Transverse colon (tissue), 4 donors: ENCODE data around the gene LBHD2. TPM values are rescaled to one million over a fixed set of nuclear protein-coding genes. Genes with fewer than 3 reads are reported as not detected.
"Not testable (repeated sequence)": the region's sequence is repeated elsewhere in the genome, so short reads cannot be mapped to it uniquely, and the experiment has no call there.

Experiments
- DNase-seq: peaks from one replicate; pipeline ENCODE4 v3.0.0-alpha.2; 2019
- H3K27ac ChIP-seq, 4 donors: fragments of 200-600 bp; sonication (generic); 2 replicates each; pipeline ENCODE4 v1.5.1; 2016 to 2018; ENCODE audit warnings: inconsistent platforms in 4 of 4
- H3K27me3 ChIP-seq: fragments of 200-600 bp; sonication (generic); 2 replicates; pipeline ENCODE4 v1.5.1; 2017; ENCODE audit warnings: inconsistent platforms
- H3K36me3 ChIP-seq, 4 donors: fragments of 200-600 bp; sonication (generic); 2 replicates each; pipeline ENCODE4 v1.5.1; 2017 to 2019; ENCODE audit warnings: inconsistent platforms in 4 of 4
- H3K4me1 ChIP-seq, 4 donors: fragments of 200-600 bp; sonication (generic); 2 replicates each; pipeline ENCODE4 v1.5.1; 2017 to 2020; ENCODE audit warnings: inconsistent platforms in 4 of 4
- H3K4me3 ChIP-seq, 4 donors: fragments of 200-600 bp; sonication (generic); 1 replicate in 1 of 4; 2 replicates in 3 of 4; pipeline versions ENCODE4 v1.5.1 to v1.6.1; 2017 to 2019; ENCODE audit warnings: inconsistent platforms in 4 of 4
- H3K9me3 ChIP-seq, 2 donors: fragments of 200-600 bp; sonication (generic); 2 replicates each; pipeline ENCODE4 v1.5.1; 2017 to 2019; ENCODE audit warnings: inconsistent platforms in 2 of 2
- CTCF ChIP-seq, 5 experiments: fragments of 200-600 bp in 3 of 5; fragments of 450-650 bp in 2 of 5; sonication (generic) in 3 of 5; IDR thresholded peaks; 1 replicate in 2 of 5; 2 replicates in 3 of 5; pipeline ENCODE4 v1.5.1; 2016 to 2017; ENCODE audit warnings: antibody characterized with exemption in 5 of 5, inconsistent platforms in 3 of 5, mild to moderate bottlenecking in 2 of 5, moderate library complexity in 1 of 5
- EP300 ChIP-seq: sonication (generic); formaldehyde crosslinking; IDR thresholded peaks from one replicate; pipeline ENCODE4 v1.6.1; 2017; ENCODE audit warnings: antibody characterized with exemption, low read depth
- POLR2A ChIP-seq: fragments of 450-650 bp; IDR thresholded peaks from one replicate; pipeline ENCODE4 v1.6.1; 2016; ENCODE audit warnings: antibody characterized with exemption, mild to moderate bottlenecking, moderate library complexity
- POLR2AphosphoS5 ChIP-seq, 3 donors: sonication (generic); formaldehyde crosslinking; IDR thresholded peaks; one replicate each; pipeline ENCODE4 v1.6.1; 2016; ENCODE audit warnings: antibody characterized with exemption in 3 of 3
- WGBS, 2 donors: methylation state at CpG; one replicate each; pipeline ENCODE4 v1.1.5; 2018; ENCODE audit warnings: low coverage in 1 of 2; 5-methylcytosine and 5-hydroxymethylcytosine counted together
- in situ Hi-C, 4 donors: fragments of 200-750 bp; cut with MboI; loops; one replicate each; pipeline versions ENCODE4 v1.15.0 to v1.15.1; 2017; ENCODE audit warnings: low sequenced_read_pairs in 3 of 4, low pct_ligation_motif_present in 1 of 4, low pct_unique_long_range_greater_than_20kb in 1 of 4
- intact Hi-C: fragments of 100-400 bp; cut with DNase I; formaldehyde crosslinking; loops from one replicate; pipeline ENCODE4 v1.15.1; 2023; ENCODE audit warnings: low total_unique reads
- total RNA-seq, 4 donors: library from RNA; depleted of rRNA; stranded (reverse); fragments of >200 nt; gene quantifications; one replicate each; pipeline ENCODE4 v1.1.0, GENCODE V29; 2016

Gene LBHD2
- total RNA-seq, 4 donors from 2014 or later: not detected

- Histone ChIP-seq H3K4me1 (peaks cover 4 to 53% (median 26%) of the 10 kb centered on the region in 4 donors), H3K27me3 (no peaks in the 10 kb centered on the region), H3K4me3 (no peak overlapping the region), H3K9me3 (no peaks in the 10 kb centered on the region), H3K36me3 (no peaks in the 10 kb centered on the region), H3K27ac (peak overlapping the region in 1 of 4 donors; percentile 78)
- DNase-seq: no peak
- 67% methylated on average over 11 of the region's 11 CpGs; no CpG with 5 or more reads in 1 of the 2 donors for WGBS, 2 donors
- no peak for TF ChIP-seq POLR2AphosphoS5 (IDR thresholded peaks at IDR 0.05)
- in situ Hi-C loops (no loop called here), intact Hi-C loops (no loop called here)
Measured at GRCh38 chr14:103112400-103113243, 28.6 kb downstream of the LBHD2 start.

GRCh38 chr14:103113303-103113702 is 29.3 kb downstream of the LBHD2 start:
- H3K9me3 ChIP-seq: no peaks in the 10 kb centered on the region
- H3K36me3 ChIP-seq: no peaks in the 10 kb centered on the region
- in situ Hi-C loops: no loop called here
- intact Hi-C loops: no loop called here
- peaks cover 6 to 56% (median 27%) of the 10 kb centered on the region in 4 donors for H3K4me1 ChIP-seq
- WGBS, 2 donors: 84% methylated on average over 5 of the region's 5 CpGs; no CpG with 5 or more reads in 1 of the 2 donors
- H3K4me3 ChIP-seq: no peak overlapping the region
- DNase-seq: no peak
- no peaks in the 10 kb centered on the region for H3K27me3 ChIP-seq
- H3K27ac ChIP-seq: peak overlapping the region in 1 of 4 donors; percentile 78
- TF ChIP-seq POLR2AphosphoS5 (IDR thresholded peaks at IDR 0.05) (no peak), EP300 (no peak), CTCF (IDR thresholded peaks at IDR 0.05) (no peak)

- peaks cover 10 to 57% (median 30%) of the 10 kb centered on the region in 4 donors for H3K4me1 ChIP-seq
- no peaks in the 10 kb centered on the region for H3K36me3 ChIP-seq
- H3K27ac ChIP-seq: peak overlapping the region in 1 of 4 donors; percentile 78
- in situ Hi-C loops: no loop called here
- no peak for DNase-seq
- H3K4me3 ChIP-seq: no peak overlapping the region
- WGBS, 2 donors: 79% methylated on average over 11 of the region's 13 CpGs; no CpG with 5 or more reads in 1 of the 2 donors
- H3K9me3 ChIP-seq: no peaks in the 10 kb centered on the region
- TF ChIP-seq POLR2AphosphoS5 (IDR thresholded peaks at IDR 0.05): no peak
- no peak for TF ChIP-seq POLR2A
- TF ChIP-seq EP300: no peak
- no peak for TF ChIP-seq CTCF (IDR thresholded peaks at IDR 0.05)
- no peaks in the 10 kb centered on the region for H3K27me3 ChIP-seq
- intact Hi-C loops: no loop called here
Measured at GRCh38 chr14:103113774-103114173, 29.8 kb downstream of the LBHD2 start.

GRCh38 chr14:103115086-103115679 is 31.2 kb downstream of the LBHD2 start:
- H3K27me3 ChIP-seq, H3K36me3 ChIP-seq, H3K9me3 ChIP-seq, in situ Hi-C loops, intact Hi-C loops: not testable (repeated sequence)
- WGBS, 2 donors: 10 to 32% methylated on average over 4 to 12 of the region's 12 CpGs
- Histone ChIP-seq H3K4me1 (peaks cover 6 to 51% (median 28%) of the 10 kb centered on the region in 4 donors), H3K27ac (peak overlapping the region; percentile 76 to 79 (median 78)), H3K4me3 (peak overlapping the region in 2 of 4 donors; percentile 11 to 38)
- peak; percentile 74 for DNase-seq

GRCh38 chr14:103115845-103116572 is 32.0 kb downstream of the LBHD2 start:
- H3K27ac ChIP-seq: peak overlapping the region in 1 of 4 donors; percentile 76

More at GRCh38 chr14:103115845-103116572, 32.0 kb downstream of the LBHD2 start:
- Histone ChIP-seq H3K36me3 (no peaks in the 10 kb centered on the region), H3K4me3 (no peak overlapping the region), H3K27me3 (no peaks in the 10 kb centered on the region), H3K4me1 (peaks cover 12 to 50% (median 29%) of the 10 kb centered on the region in 4 donors), H3K9me3 (no peaks in the 10 kb centered on the region)
- WGBS, 2 donors: 85 to 100% methylated on average over 1 to 10 of the region's 10 CpGs
- no peak for DNase-seq
- TF ChIP-seq POLR2A: no peak
- no peak for TF ChIP-seq EP300
- no peak for TF ChIP-seq CTCF (IDR thresholded peaks at IDR 0.05)
- in situ Hi-C loops (no loop called here), intact Hi-C loops (no loop called here)
